Hepatocyte (in vitro differentiated cells): Measurements from ENCODE around the gene ADPRH. TPM values are rescaled to one million over a fixed set of nuclear protein-coding genes. Genes with fewer than 3 reads are reported as not detected.
A peak's percentile ranks its signal among the peaks of the same experiment; 100 is the strongest.

ENCODE experiments used
- DNase-seq: peaks from one replicate; pipeline ENCODE4 v3.0.0-alpha.2; 2016; ENCODE audit warnings: low spot score
- H2AFZ ChIP-seq: fragments of 200-600 bp; sonication (generic); 2 replicates; pipeline ENCODE4 v1.6.0; 2016; ENCODE audit warnings: antibody characterized with exemption, mild to moderate bottlenecking
- H3K27ac ChIP-seq: fragments of 200-600 bp; sonication (generic); 2 replicates; pipeline ENCODE4 v1.5.1; 2016; ENCODE audit warnings: mild to moderate bottlenecking
- H3K27me3 ChIP-seq: fragments of 200-600 bp; sonication (generic); 2 replicates; pipeline ENCODE4 v1.6.1; 2016
- H3K36me3 ChIP-seq: fragments of 200-600 bp; sonication (generic); replicated peaks from 2 replicates; pipeline ENCODE4 v1.5.1; 2016; ENCODE audit warnings: low read depth; ENCODE audit not compliant: insufficient read depth
- H3K4me1 ChIP-seq: fragments of 200-600 bp; sonication (generic); 2 replicates; pipeline ENCODE4 v1.5.1; 2016; ENCODE audit warnings: mild to moderate bottlenecking, moderate library complexity; ENCODE audit not compliant: insufficient read depth
- H3K4me2 ChIP-seq: fragments of 200-600 bp; sonication (generic); 2 replicates; pipeline ENCODE4 v1.6.0; 2016
- H3K4me3 ChIP-seq: fragments of 200-600 bp; sonication (generic); 2 replicates; pipeline ENCODE4 v1.5.1; 2016; ENCODE audit warnings: mild to moderate bottlenecking
- H3K79me2 ChIP-seq: fragments of 200-600 bp; sonication (generic); 2 replicates; pipeline ENCODE4 v1.6.0; 2017; ENCODE audit warnings: mild to moderate bottlenecking
- H3K9me2 ChIP-seq: fragments of 200-600 bp; sonication (generic); replicated peaks from 2 replicates; pipeline ENCODE4 v1.6.0; 2017; ENCODE audit warnings: mild to moderate bottlenecking; ENCODE audit not compliant: insufficient read depth
- H3K9me3 ChIP-seq: fragments of 200-600 bp; sonication (generic); 2 replicates; pipeline ENCODE4 v1.5.1; 2016; ENCODE audit warnings: low read depth, mild to moderate bottlenecking
- H4K20me1 ChIP-seq: fragments of 200-600 bp; sonication (generic); 2 replicates; pipeline ENCODE4 v1.6.0; 2016; ENCODE audit warnings: mild to moderate bottlenecking; ENCODE audit not compliant: insufficient read depth, poor library complexity, severe bottlenecking
- CTCF ChIP-seq: fragments of 200-600 bp; sonication (generic); IDR thresholded peaks from 2 replicates; pipeline ENCODE4 v1.5.1; 2016; ENCODE audit warnings: antibody characterized with exemption, mild to moderate bottlenecking; ENCODE audit not compliant: poor library complexity
- EZH2 ChIP-seq: fragments of 200-600 bp; sonication (generic); IDR thresholded peaks from 2 replicates; pipeline ENCODE4 v1.6.1; 2016; ENCODE audit warnings: antibody characterized with exemption, mild to moderate bottlenecking, borderline replicate concordance
- EZH2phosphoT487 ChIP-seq: fragments of 200-600 bp; sonication (generic); IDR thresholded peaks from one replicate; pipeline ENCODE4 v1.6.1; 2018; ENCODE audit warnings: antibody characterized with exemption, mild to moderate bottlenecking, low read depth, moderate library complexity; ENCODE audit not compliant: unreplicated experiment, severe bottlenecking
- WGBS: methylation state at CpG from one replicate; pipeline ENCODE4 v1.1.6; 2016; ENCODE audit warnings: low lambda C conversion rate; ENCODE audit errors: missing lambda C conversion rate; 5-methylcytosine and 5-hydroxymethylcytosine counted together
- polyA plus RNA-seq: library from polyadenylated mRNA; unstranded; fragments of >200 nt; fragmentation: Nextera tagmentation; extraction: Ambion mirVana; gene quantifications from 2 replicates; pipeline ENCODE4 v1.2.1, GENCODE V29; 2016
- total RNA-seq: library from RNA; depleted of rRNA; stranded (reverse); fragments of >200 nt; gene quantifications from 2 replicates; pipeline ENCODE4 v1.2.3, GENCODE V29; 2014

ADPRH gene
- total and polyA plus RNA-seq, 2 experiments from 2014 or later, result 1.5 to 1.8 TPM

- Histone ChIP-seq H3K36me3 (no peaks in the 10 kb centered on the region), H3K79me2 (no peaks in the 10 kb centered on the region), H4K20me1 (no peaks in the 10 kb centered on the region), H3K4me1 (peaks cover 16% of the 10 kb centered on the region), H3K27ac (peak within 1 kb of the TSS; percentile 76), H3K9me2 (no peaks in the 10 kb centered on the region), H3K4me2 (peak within 1 kb of the TSS; percentile 54), H3K4me3 (no peak within 1 kb of the TSS), H3K9me3 (no peaks in the 10 kb centered on the region), H3K27me3 (no peaks in the 10 kb centered on the region), H2AFZ (peak within 1 kb of the TSS; percentile 49)
- peak; percentile 61 for DNase-seq
- TF ChIP-seq CTCF, result no peak
- no peak for TF ChIP-seq EZH2phosphoT487
- no peak for TF ChIP-seq EZH2
- 38% methylated on average over 7 of the region's 7 CpGs for WGBS
Observed at GRCh38 chr3:119597548-119598288, 18.4 kb downstream of the ADPRH start, which contains the start of gene PLA1A. TSS of gene PLA1A (plus strand) at chr3:119597885. CDS start at chr3:119597914, 29 bp downstream.

GRCh38 chr3:119598410-119599098, 19.3 kb downstream of the ADPRH start:
- Histone ChIP-seq H3K27me3 (no peaks in the 10 kb centered on the region), H3K4me1 (peaks cover 16% of the 10 kb centered on the region), H3K4me2 (no peak overlapping the region), H3K79me2 (no peaks in the 10 kb centered on the region), H3K9me3 (no peaks in the 10 kb centered on the region), H2AFZ (no peak overlapping the region), H3K36me3 (no peaks in the 10 kb centered on the region), H4K20me1 (no peaks in the 10 kb centered on the region), H3K4me3 (no peak overlapping the region), H3K9me2 (no peaks in the 10 kb centered on the region), H3K27ac (no peak overlapping the region)
- WGBS, result 95% methylated on average over 1 of the region's 1 CpG
- DNase-seq, result no peak
- TF ChIP-seq CTCF, result no peak
- TF ChIP-seq EZH2, result no peak
- TF ChIP-seq EZH2phosphoT487, result no peak

DNA sequence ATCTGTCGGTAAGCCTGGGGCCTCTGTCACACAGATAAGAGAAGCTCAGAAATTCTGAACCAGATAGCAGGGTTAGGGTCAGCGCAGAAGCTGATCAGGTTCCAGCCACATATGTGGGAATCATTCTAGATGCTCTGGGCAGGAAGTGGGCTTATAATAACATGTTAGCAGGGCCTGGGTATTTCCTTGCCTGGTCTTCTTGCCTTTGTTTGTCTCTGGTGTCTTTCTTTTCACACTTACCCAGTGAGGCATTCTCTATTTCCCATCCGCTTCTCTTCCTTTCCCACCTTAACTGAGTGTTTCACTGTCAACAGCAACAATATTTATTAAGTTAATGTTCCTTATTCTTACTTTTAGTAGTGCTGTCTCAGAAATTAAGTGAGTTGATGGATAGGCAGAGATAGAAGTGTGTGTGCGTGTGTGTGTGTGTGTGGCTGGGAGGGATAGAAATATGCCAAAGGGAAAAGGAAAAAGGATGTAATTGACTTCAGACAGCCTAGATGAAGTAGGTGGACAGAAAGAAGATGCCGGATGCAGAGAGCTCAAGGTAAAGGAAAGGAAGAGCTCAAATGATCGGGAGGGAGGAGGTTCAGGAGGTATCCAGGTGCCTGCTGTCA, 20.4 kb downstream of the ADPRH start:
- no peak overlapping the region for H2AFZ ChIP-seq
- no peaks in the 10 kb centered on the region for H3K9me2 ChIP-seq
- no peak overlapping the region for H3K4me3 ChIP-seq
- DNase-seq, result no peak
- H3K9me3 ChIP-seq, result no peaks in the 10 kb centered on the region
- no peaks in the 10 kb centered on the region for H3K79me2 ChIP-seq
- H3K27ac ChIP-seq, result no peak overlapping the region
- no peaks in the 10 kb centered on the region for H3K36me3 ChIP-seq
- WGBS, result 82% methylated on average over 6 of the region's 6 CpGs
- no peaks in the 10 kb centered on the region for H3K27me3 ChIP-seq
- no peaks in the 10 kb centered on the region for H4K20me1 ChIP-seq
- TF ChIP-seq EZH2phosphoT487 (no peak), CTCF (no peak), EZH2 (no peak)
- H3K4me2 ChIP-seq, result no peak overlapping the region
- H3K4me1 ChIP-seq, result peaks cover 16% of the 10 kb centered on the region
